Epidermal melanocyte (primary cell): ENCODE measurements around the gene TRMT5.

ENCODE experiments used
- DNase-seq: peaks from one replicate; pipeline ENCODE4 v3.0.0; 2011; ENCODE audit warnings: low spot score; ENCODE audit not compliant: insufficient read length

The TRMT5 gene

DNA sequence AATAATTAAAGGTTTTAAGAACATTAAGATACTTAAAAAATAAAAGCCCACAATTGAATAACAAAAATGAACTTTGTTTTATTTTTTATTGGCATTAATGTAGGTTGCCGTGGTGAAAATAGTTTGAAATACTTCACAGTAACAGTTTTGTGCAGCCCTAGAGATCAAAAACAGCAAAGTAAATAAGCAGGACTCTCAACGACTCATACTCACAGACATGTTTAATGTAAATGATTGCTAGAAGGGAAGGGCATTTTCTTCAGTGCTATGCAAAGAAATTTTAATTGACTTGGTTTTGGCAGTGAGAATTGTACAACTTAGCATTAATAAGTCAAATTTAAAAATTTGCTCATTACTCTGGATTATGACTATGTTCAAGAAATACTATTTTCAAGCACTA, 16.0 kb downstream of the TRMT5 start:
- DNase-seq: no peak

- DNase-seq: no peak
Observed at GRCh38 chr14:60963761-60964160, 17.1 kb downstream of the TRMT5 start.

- DNase-seq: no peak
Observed at GRCh38 chr14:60958146-60958545, 22.7 kb downstream of the TRMT5 start.

GRCh38 chr14:60956632-60957031, 24.2 kb downstream of the TRMT5 start:
- no peak for DNase-seq

- no peak for DNase-seq
Observed at GRCh38 chr14:60956202-60956601, 24.7 kb downstream of the TRMT5 start.

DNA sequence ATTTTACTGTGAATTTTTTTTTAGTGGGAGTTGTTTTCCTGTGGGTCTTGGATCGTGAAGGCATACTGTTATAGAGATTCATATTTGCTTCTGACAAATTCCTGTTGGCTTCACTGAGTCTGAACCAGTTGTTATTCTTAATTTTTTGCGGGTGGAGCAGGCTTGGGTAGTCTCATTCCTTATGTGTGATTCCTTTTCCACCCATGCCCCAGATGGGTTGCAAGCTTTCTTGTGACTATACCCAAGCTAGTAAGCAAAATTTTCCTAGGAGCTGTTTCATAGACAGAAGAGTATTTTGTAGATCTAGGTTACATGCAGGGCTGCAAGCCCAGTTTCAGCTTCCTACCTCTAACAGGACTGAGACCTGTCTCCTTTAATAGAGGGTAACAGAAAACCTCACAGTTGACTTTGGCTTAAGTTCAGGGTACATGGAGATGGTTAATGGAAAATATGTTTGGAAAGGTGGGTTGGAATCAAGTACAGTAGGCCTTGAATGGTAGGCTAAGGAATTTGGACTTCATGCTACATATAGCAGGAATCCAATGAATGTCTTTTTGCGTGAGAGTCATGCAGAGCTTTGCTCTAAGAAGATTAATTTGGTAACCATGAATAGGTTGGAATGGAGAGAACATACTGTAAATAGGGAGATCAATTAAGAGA, 29.0 kb downstream of the TRMT5 start:
- DNase-seq: no peak

GRCh38 chr14:60946773-60947172, 34.1 kb downstream of the TRMT5 start:
- no peak for DNase-seq

DNA sequence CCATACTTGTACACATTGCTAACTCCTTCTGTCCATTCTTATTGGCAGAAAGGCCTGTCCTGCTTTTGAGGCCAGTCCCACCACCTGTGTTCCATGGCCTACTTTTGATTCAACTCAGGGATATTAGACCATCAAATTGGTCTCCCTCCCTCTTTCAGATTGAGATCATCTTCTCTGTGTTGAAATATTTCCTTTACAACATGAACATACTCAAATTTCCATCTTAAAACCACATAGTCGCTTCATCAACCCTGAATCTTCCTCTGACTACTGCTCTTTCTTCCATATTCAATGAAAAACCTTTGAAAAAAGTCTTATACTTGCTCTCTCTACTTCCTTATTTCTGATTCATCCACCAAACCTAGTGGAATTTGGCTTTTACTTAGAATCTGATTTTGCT, 34.9 kb downstream of the TRMT5 start:
- DNase-seq: no peak

DNA sequence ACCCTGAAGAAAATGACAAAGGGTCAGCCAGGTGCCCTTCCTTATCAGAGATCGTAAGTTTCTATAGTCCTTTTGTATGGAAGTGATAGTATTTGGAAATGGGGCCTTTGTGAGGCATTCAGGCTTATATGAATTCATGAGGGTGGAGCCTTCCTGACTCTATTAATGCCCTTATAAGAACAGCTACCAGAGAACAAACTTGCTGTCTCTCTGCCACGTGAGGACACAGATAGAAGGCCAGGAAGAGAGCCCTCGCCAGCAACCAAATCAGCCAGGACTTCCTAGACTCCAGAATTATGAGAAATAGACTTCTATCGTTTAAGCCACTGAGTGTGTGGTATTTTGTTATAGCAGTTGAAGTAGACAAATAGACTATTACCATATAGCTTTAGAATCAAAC, 36.7 kb downstream of the TRMT5 start:
- no peak for DNase-seq

DNA sequence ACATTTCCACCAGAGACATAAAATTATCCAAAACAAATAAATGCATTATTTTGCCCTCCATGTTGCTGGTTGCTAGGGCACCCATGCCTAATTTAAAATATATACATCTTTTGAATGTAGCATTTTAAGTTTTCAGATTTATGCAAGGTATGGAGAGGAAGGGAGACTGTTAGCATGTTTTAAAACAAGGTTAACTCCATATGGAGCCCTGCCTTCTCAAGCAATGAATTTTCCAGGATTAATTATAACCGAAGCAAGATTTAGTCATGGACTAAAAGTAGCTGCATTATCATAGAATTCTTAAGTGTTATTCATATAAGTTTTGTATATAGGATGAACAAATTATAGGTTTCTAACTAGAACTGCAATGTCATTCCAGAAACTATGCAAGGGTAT, 37.2 kb downstream of the TRMT5 start:
- no peak for DNase-seq

DNA sequence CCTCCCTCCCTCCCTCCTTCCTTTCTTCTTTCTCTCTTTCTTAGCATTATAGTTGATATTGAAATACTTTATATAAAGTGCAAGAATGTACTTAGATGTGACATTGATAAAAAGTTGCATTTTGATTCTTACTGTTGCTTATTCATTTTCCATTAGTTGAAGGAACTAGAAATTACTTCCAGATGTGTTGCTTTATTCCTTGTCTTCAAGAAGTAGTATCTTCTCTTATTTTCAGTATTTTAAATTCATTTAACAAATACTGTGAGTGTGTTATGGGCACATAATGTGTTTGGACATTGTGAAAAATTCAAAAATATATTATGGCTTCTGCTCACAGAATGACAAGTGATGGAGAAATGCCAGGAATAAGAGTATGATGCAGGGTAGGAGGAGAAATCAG, 45.6 kb downstream of the TRMT5 start:
- DNase-seq: no peak

DNA sequence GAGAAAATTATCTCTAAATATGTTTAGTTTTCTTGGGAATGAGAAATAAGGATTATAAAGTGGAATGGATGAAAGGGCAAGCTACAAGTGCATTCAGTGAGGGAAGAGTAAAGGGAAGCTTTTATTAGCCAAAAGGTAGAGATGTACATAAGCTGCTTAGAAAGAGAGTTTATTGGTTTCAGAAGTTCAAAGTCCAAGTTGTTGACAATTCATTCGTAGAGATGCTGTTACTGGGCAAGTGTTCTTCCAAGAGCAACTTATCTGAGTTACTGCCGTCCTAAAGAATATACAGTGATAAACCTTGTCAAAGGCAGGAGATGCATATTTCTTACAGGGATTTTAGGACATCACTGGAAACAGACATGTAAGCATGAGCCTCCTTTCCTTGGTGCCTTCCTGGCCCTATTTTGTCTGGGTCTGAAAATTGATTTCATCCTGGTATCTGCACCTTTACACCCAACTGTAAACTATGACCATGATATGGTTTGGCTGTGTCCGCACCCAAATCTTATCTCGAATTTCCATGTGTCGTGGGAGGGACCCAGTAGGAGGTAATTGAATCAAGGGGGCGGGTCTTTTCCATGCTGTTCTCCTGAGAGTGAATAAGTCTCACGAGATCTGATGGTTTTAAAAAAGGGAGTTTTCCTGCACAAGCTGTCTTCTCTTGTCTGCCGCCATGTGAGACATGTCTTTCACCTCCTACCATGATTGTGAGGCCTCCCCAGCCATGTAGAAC, 46.8 kb downstream of the TRMT5 start:
- no peak for DNase-seq

DNA sequence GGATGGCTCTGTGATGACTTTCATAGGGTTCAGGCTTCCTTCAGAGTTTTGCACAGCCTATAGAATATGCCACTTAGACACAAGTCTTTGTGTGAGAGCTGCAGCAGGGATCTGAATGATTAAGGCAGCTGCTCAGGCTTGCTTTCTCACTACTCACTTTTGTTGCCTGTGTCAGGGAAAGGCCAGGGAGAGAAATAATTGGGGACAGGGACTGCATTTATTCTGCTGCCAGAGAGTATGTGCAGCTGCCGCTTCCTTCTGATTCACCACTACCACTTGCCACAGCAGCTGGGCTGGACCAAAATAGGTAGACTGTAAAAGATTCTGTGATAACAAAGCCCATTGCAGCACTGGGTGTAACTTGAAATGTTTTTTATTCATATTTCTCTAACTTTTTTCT, 49.7 kb downstream of the TRMT5 start:
- no peak for DNase-seq

- no peak for DNase-seq
Observed at GRCh38 chr14:60926002-60926401, 54.9 kb downstream of the TRMT5 start.

DNA sequence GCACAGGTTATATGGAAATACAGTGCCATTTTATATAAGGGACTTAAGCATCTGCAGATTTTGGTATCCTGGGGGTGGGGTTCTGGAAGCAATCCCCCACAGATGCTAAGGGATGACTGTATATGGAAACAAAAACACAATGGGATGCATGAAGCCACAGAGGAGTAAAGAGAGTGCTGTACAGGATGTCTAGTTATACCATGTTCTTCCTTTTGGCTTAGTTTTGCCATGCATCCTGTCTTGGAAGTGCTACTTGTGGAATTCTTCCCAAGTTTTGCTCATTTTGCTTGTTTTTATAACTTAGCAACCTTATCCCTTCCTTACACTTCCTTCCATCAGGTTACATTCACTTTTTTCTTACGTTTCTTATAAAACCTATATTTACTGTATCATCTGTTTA, 55.6 kb downstream of the TRMT5 start:
- no peak for DNase-seq

GRCh38 chr14:60922050-60922449, 58.8 kb downstream of the TRMT5 start:
- DNase-seq: no peak
